ENCODE results near the gene HMCN2.

Gene HMCN2

DNA sequence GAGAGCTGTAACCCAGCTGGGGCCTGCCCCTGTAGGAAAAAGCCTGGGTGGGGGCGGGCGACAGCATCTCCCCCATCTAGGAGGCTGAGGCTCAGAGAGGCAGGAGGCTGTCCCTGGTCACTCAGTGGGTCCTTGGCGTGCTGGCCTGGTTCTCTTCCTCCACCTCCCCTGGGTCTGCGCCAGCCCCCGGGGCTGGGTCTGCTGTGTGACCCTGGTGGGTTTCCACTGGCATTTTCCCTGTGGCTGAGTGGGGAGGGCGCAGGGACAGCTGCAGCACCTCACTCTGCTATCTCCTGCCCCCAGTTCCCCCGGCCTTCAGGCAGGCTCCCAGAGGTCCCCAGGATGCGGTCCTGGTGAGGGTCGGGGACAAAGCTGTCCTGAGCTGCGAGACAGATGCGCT lies 119.7 kb downstream of the HMCN2 start:
- Histone ChIP-seq H2AK5ac (ENCODE audit: low read length, severe bottlenecking) (no peak overlapping the region), H3K14ac (ENCODE audit: low read length in 2 of 2) (no peak overlapping the region), H3K9ac (ENCODE audit: low read length) (no peak overlapping the region), H3K4me3 (ENCODE audit: insufficient read depth in 1 of 2, low read depth in 1 of 2, low read length in 2 of 2) (no peak overlapping the region), H4K8ac (ENCODE audit: low read length) (no peak overlapping the region), H3K36me3 (ENCODE audit: control insufficient read depth in 1 of 2, insufficient read depth in 2 of 2, low read depth in 1 of 2, low read length in 2 of 2) (no peaks in the 10 kb centered on the region), H3K27ac (ENCODE audit: low read length, poor library complexity, severe bottlenecking) (no peak overlapping the region), H3K4ac (ENCODE audit: low read depth in 1 of 2, low read length in 2 of 2) (no peak overlapping the region), H2AFZ (ENCODE audit: low read depth, low read length) (no peak overlapping the region), H3K79me1 (replicated peaks; ENCODE audit: low read length, poor library complexity, severe bottlenecking) (no peaks in the 10 kb centered on the region), H2BK5ac (ENCODE audit: low read depth, low read length, poor library complexity, severe bottlenecking) (no peak overlapping the region), H3K27me3 (ENCODE audit: control insufficient read depth in 1 of 2, insufficient read depth in 1 of 2, low read length in 2 of 2) (peaks cover 33 to 67% of the 10 kb centered on the region in 2 experiments), H2BK120ac (ENCODE audit: low read depth, low read length) (no peak overlapping the region), H3K23ac (ENCODE audit: low read length in 2 of 2) (no peak overlapping the region), H3K9me3 (ENCODE audit: control insufficient read depth, low read length) (no peaks in the 10 kb centered on the region), H3K4me1 (ENCODE audit: control insufficient read depth, insufficient read depth, low read depth, low read length) (no peaks in the 10 kb centered on the region), H3K4me2 (ENCODE audit: low read length, poor library complexity, severe bottlenecking) (no peak overlapping the region), H4K91ac (ENCODE audit: low read length) (no peak overlapping the region), H2BK15ac (ENCODE audit: low read depth, poor library complexity, severe bottlenecking) (no peak overlapping the region), H3K18ac (ENCODE audit: low read depth in 1 of 2, low read length in 2 of 2) (no peak overlapping the region), H2BK12ac (ENCODE audit: low read length in 2 of 2) (no peak overlapping the region)
- WGBS: 92% methylated on average over 11 of the region's 11 CpGs
- no peak for DNase-seq

DNA sequence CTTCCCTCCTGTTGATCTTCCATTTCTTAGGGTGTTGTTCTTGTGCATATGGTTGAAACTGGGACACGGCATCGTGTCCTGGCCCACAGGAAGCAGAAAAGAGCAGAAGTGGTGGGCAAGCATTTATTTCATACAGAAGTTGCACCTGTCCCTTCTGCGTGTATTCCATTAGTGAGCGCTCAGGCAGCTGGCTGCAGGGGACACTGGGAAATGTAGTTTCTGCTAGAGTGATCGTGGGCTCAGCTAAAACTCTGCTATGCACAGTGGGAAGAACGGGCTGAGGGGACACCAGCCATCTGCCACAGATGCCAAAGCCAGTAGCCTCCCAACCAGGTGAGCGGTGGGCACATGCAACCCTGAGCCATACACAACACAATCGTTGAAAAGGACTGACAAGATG lies 121.8 kb downstream of the HMCN2 start:
- WGBS: 87% methylated on average over 8 of the region's 8 CpGs
- Histone ChIP-seq H2AFZ (ENCODE audit: low read depth, low read length) (no peak overlapping the region), H3K27me3 (ENCODE audit: control insufficient read depth in 1 of 2, insufficient read depth in 1 of 2, low read length in 2 of 2) (peaks cover 33 to 58% of the 10 kb centered on the region in 2 experiments), H2BK5ac (ENCODE audit: low read depth, low read length, poor library complexity, severe bottlenecking) (no peak overlapping the region), H3K23ac (ENCODE audit: low read length in 2 of 2) (no peak overlapping the region), H2BK120ac (ENCODE audit: low read depth, low read length) (no peak overlapping the region), H2BK15ac (ENCODE audit: low read depth, poor library complexity, severe bottlenecking) (no peak overlapping the region), H4K8ac (ENCODE audit: low read length) (no peak overlapping the region), H3K18ac (ENCODE audit: low read depth in 1 of 2, low read length in 2 of 2) (no peak overlapping the region), H3K4me3 (ENCODE audit: insufficient read depth in 1 of 2, low read depth in 1 of 2, low read length in 2 of 2) (no peak overlapping the region), H3K79me1 (replicated peaks; ENCODE audit: low read length, poor library complexity, severe bottlenecking) (no peaks in the 10 kb centered on the region), H3K4me2 (ENCODE audit: low read length, poor library complexity, severe bottlenecking) (no peak overlapping the region), H4K91ac (ENCODE audit: low read length) (no peak overlapping the region), H3K27ac (ENCODE audit: low read length, poor library complexity, severe bottlenecking) (no peak overlapping the region), H3K9me3 (ENCODE audit: control insufficient read depth, low read length) (no peaks in the 10 kb centered on the region), H3K4ac (ENCODE audit: low read depth in 1 of 2, low read length in 2 of 2) (no peak overlapping the region), H3K9ac (ENCODE audit: low read length) (no peak overlapping the region), H3K4me1 (ENCODE audit: control insufficient read depth, insufficient read depth, low read depth, low read length) (no peaks in the 10 kb centered on the region), H2AK5ac (ENCODE audit: low read length, severe bottlenecking) (no peak overlapping the region), H3K14ac (ENCODE audit: low read length in 2 of 2) (no peak overlapping the region), H2BK12ac (ENCODE audit: low read length in 2 of 2) (no peak overlapping the region), H3K36me3 (ENCODE audit: control insufficient read depth in 1 of 2, insufficient read depth in 2 of 2, low read depth in 1 of 2, low read length in 2 of 2) (no peaks in the 10 kb centered on the region)
- no peak for DNase-seq

DNA sequence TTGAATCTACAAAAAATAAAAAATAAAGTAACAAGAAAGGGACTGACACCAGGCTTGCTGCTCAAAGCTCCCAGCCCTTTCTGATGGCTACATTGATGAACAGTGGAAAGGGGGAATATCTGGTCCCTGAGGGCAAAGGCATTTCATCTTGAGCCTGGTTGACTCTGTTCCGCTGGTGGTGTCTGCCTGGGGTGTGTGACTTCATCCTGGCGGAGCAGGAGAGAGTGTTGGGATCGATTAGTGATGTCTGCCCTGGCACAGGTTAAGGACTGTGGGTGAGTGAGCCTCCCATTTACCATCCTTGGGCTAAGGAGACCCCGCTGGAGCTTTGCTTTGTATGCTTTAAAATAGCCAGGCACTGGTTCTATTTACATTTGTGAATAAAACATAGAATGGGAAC lies 122.3 kb downstream of the HMCN2 start:
- Histone ChIP-seq H3K9me3 (ENCODE audit: control insufficient read depth, low read length) (no peaks in the 10 kb centered on the region), H3K18ac (ENCODE audit: low read depth in 1 of 2, low read length in 2 of 2) (no peak overlapping the region), H3K4me2 (ENCODE audit: low read length, poor library complexity, severe bottlenecking) (no peak overlapping the region), H3K4ac (ENCODE audit: low read depth in 1 of 2, low read length in 2 of 2) (no peak overlapping the region), H3K4me3 (ENCODE audit: insufficient read depth in 1 of 2, low read depth in 1 of 2, low read length in 2 of 2) (no peak overlapping the region), H2AK5ac (ENCODE audit: low read length, severe bottlenecking) (no peak overlapping the region), H3K27me3 (ENCODE audit: control insufficient read depth in 1 of 2, insufficient read depth in 1 of 2, low read length in 2 of 2) (peaks cover 33 to 59% of the 10 kb centered on the region in 2 experiments), H4K8ac (ENCODE audit: low read length) (no peak overlapping the region), H4K91ac (ENCODE audit: low read length) (no peak overlapping the region), H3K79me1 (replicated peaks; ENCODE audit: low read length, poor library complexity, severe bottlenecking) (no peaks in the 10 kb centered on the region), H2BK5ac (ENCODE audit: low read depth, low read length, poor library complexity, severe bottlenecking) (no peak overlapping the region), H3K27ac (ENCODE audit: low read length, poor library complexity, severe bottlenecking) (no peak overlapping the region), H3K14ac (ENCODE audit: low read length in 2 of 2) (no peak overlapping the region), H3K36me3 (ENCODE audit: control insufficient read depth in 1 of 2, insufficient read depth in 2 of 2, low read depth in 1 of 2, low read length in 2 of 2) (no peaks in the 10 kb centered on the region), H2BK12ac (ENCODE audit: low read length in 2 of 2) (no peak overlapping the region), H2BK15ac (ENCODE audit: low read depth, poor library complexity, severe bottlenecking) (no peak overlapping the region), H3K9ac (ENCODE audit: low read length) (no peak overlapping the region), H2BK120ac (ENCODE audit: low read depth, low read length) (no peak overlapping the region), H3K23ac (ENCODE audit: low read length in 2 of 2) (no peak overlapping the region), H2AFZ (ENCODE audit: low read depth, low read length) (no peak overlapping the region), H3K4me1 (ENCODE audit: control insufficient read depth, insufficient read depth, low read depth, low read length) (peaks cover under 1% of the 10 kb centered on the region)
- 83% methylated on average over 4 of the region's 4 CpGs for WGBS
- no peak for DNase-seq

DNA sequence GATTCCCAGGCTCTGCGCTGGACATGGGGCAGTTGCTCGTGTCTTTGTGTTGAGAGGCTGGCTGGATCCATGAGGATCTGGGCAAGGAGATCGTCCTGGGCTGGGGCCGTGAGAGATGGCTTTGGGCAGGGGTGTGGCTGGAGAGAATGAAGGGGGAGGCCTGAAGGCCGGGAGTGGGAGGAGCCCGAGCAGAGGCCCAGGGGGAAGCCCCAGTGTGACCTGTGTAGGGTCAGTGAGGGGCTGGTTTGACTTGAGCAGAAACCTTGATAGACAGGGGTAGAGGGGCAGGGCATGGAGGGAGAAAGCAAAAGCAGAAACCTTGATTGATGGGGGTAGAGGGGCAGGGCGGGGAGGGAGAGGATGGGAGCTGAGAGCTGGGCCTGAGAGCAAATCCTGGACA lies 124.8 kb downstream of the HMCN2 start:
- Histone ChIP-seq H4K8ac (ENCODE audit: low read length) (no peak overlapping the region), H3K27me3 (ENCODE audit: control insufficient read depth in 1 of 2, insufficient read depth in 1 of 2, low read length in 2 of 2) (peaks cover 21 to 50% of the 10 kb centered on the region in 2 experiments), H2BK12ac (ENCODE audit: low read length in 2 of 2) (no peak overlapping the region), H3K14ac (ENCODE audit: low read length in 2 of 2) (no peak overlapping the region), H3K4ac (ENCODE audit: low read depth in 1 of 2, low read length in 2 of 2) (no peak overlapping the region), H3K9me3 (ENCODE audit: control insufficient read depth, low read length) (no peaks in the 10 kb centered on the region), H2AK5ac (ENCODE audit: low read length, severe bottlenecking) (no peak overlapping the region), H3K18ac (ENCODE audit: low read depth in 1 of 2, low read length in 2 of 2) (no peak overlapping the region), H3K27ac (ENCODE audit: low read length, poor library complexity, severe bottlenecking) (no peak overlapping the region), H3K9ac (ENCODE audit: low read length) (no peak overlapping the region), H4K91ac (ENCODE audit: low read length) (no peak overlapping the region), H2BK120ac (ENCODE audit: low read depth, low read length) (no peak overlapping the region), H3K36me3 (ENCODE audit: control insufficient read depth in 1 of 2, insufficient read depth in 2 of 2, low read depth in 1 of 2, low read length in 2 of 2) (no peaks in the 10 kb centered on the region), H3K4me1 (ENCODE audit: control insufficient read depth, insufficient read depth, low read depth, low read length) (peaks cover 9% of the 10 kb centered on the region), H2BK15ac (ENCODE audit: low read depth, poor library complexity, severe bottlenecking) (no peak overlapping the region), H3K23ac (ENCODE audit: low read length in 2 of 2) (no peak overlapping the region), H2AFZ (ENCODE audit: low read depth, low read length) (no peak overlapping the region), H3K4me3 (ENCODE audit: insufficient read depth in 1 of 2, low read depth in 1 of 2, low read length in 2 of 2) (no peak overlapping the region), H3K79me1 (replicated peaks; ENCODE audit: low read length, poor library complexity, severe bottlenecking) (no peaks in the 10 kb centered on the region), H2BK5ac (ENCODE audit: low read depth, low read length, poor library complexity, severe bottlenecking) (no peak overlapping the region), H3K4me2 (ENCODE audit: low read length, poor library complexity, severe bottlenecking) (no peak overlapping the region)
- DNase-seq: no peak
- WGBS: 54% methylated on average over 7 of the region's 7 CpGs

Data from mesenchymal stem cell (in vitro differentiated cells and primary cell).